GM21825 (cell line): Measurements from ENCODE around the gene AP3B1.

Source experiments
- ATAC-seq: cut with Tn5 transposase; IDR thresholded peaks from one replicate; pipeline ENCODE4 v1.9.1; 2021; ENCODE audit warnings: mild to moderate bottlenecking, moderate library complexity; ENCODE audit not compliant: unreplicated experiment

AP3B1 gene

GRCh38 chr5:78289911-78290310 is 4.6 kb downstream of the AP3B1 start:
- ATAC-seq, result no peak

- no peak for ATAC-seq
Observed at GRCh38 chr5:78288246-78288645, 6.3 kb downstream of the AP3B1 start.

- ATAC-seq, result no peak
Observed at GRCh38 chr5:78287833-78288232, 6.7 kb downstream of the AP3B1 start.

- ATAC-seq, result no peak
Observed at GRCh38 chr5:78287169-78287568, 7.3 kb downstream of the AP3B1 start.

- ATAC-seq, result no peak
Observed at GRCh38 chr5:78286290-78286689, 8.2 kb downstream of the AP3B1 start.

GRCh38 chr5:78283802-78284201 is 10.7 kb downstream of the AP3B1 start:
- ATAC-seq, result no peak

- no peak for ATAC-seq
Observed at GRCh38 chr5:78283105-78283504, 11.4 kb downstream of the AP3B1 start.

- no peak for ATAC-seq
Observed at GRCh38 chr5:78280261-78280660, 14.2 kb downstream of the AP3B1 start.

GRCh38 chr5:78279194-78279593 is 15.3 kb downstream of the AP3B1 start:
- no peak for ATAC-seq

- no peak for ATAC-seq
Observed at GRCh38 chr5:78277715-78278114, 16.8 kb downstream of the AP3B1 start.

GRCh38 chr5:78275998-78276543 is 18.4 kb downstream of the AP3B1 start:
- no peak for ATAC-seq

GRCh38 chr5:78274540-78275197 is 19.8 kb downstream of the AP3B1 start:
- no peak for ATAC-seq

GRCh38 chr5:78273436-78273835 is 21.1 kb downstream of the AP3B1 start:
- ATAC-seq, result no peak

- no peak for ATAC-seq
Observed at GRCh38 chr5:78271766-78272165, 22.7 kb downstream of the AP3B1 start.

- no peak for ATAC-seq
Observed at GRCh38 chr5:78269088-78269703, 25.3 kb downstream of the AP3B1 start.

- no peak for ATAC-seq
Observed at GRCh38 chr5:78268356-78268755, 26.1 kb downstream of the AP3B1 start.

GRCh38 chr5:78265163-78265562 is 29.3 kb downstream of the AP3B1 start:
- ATAC-seq, result no peak

- ATAC-seq, result no peak
Observed at GRCh38 chr5:78264600-78264999, 29.9 kb downstream of the AP3B1 start.

- ATAC-seq, result no peak
Observed at GRCh38 chr5:78260771-78261170, 33.7 kb downstream of the AP3B1 start.

GRCh38 chr5:78253201-78253600 is 41.3 kb downstream of the AP3B1 start:
- ATAC-seq, result no peak

- ATAC-seq, result no peak
Observed at GRCh38 chr5:78252715-78253114, 41.8 kb downstream of the AP3B1 start.

GRCh38 chr5:78251663-78252284 is 42.7 kb downstream of the AP3B1 start:
- no peak for ATAC-seq
